PC-9 (cell line): Measurements from ENCODE around the gene NTM. TPM values are rescaled to one million over a fixed set of nuclear protein-coding genes. Genes with fewer than 3 reads are reported as not detected.

ENCODE experiments used
- BruUV-seq: library from RNA; stranded (reverse); fragments of 400-500 nt; replicated peaks from 2 replicates; lab custom pipeline; 2021; lab: Mats Ljungman, UMichigan
- CTCF ChIA-PET: fragments of 300-600 bp; sonication (Branson Sonifier 250); formaldehyde crosslinking; loops from one replicate; lab custom pipeline; 2022; ENCODE audit warnings: antibody characterized with exemption; lab: Charles Lee
- POLR2A ChIA-PET: fragments of 300-600 bp; sonication (Branson Sonifier 250); formaldehyde crosslinking; loops from one replicate; lab custom pipeline; 2022; ENCODE audit warnings: antibody characterized with exemption; ENCODE audit not compliant: unreplicated experiment; lab: Charles Lee
- DNase-seq, 2 experiments: peaks; one replicate each; pipeline versions ENCODE4 v3.0.0 to v3.0.0-alpha.2; 2015 to 2022; ENCODE audit warnings: mixed read lengths in 1 of 2
- H2AFZ ChIP-seq: fragments of 200-600 bp; sonication (generic); 2 replicates; pipeline ENCODE4 v1.8.1; 2017; ENCODE audit warnings: antibody characterized with exemption
- H3F3A ChIP-seq: fragments of 200-600 bp; sonication (generic); 2 replicates; pipeline ENCODE4 v1.8.1; 2017; ENCODE audit warnings: antibody characterized with exemption, mild to moderate bottlenecking, low read depth; ENCODE audit not compliant: insufficient read depth
- H3K27ac ChIP-seq: fragments of 200-600 bp; sonication (generic); 2 replicates; pipeline ENCODE4 v1.6.1; 2016; ENCODE audit warnings: mixed run types
- H3K27me3 ChIP-seq: fragments of 200-600 bp; sonication (generic); 2 replicates; pipeline ENCODE4 v1.6.1; 2016; ENCODE audit warnings: low read depth, mixed run types; ENCODE audit not compliant: insufficient read depth
- H3K36me3 ChIP-seq: fragments of 200-600 bp; sonication (generic); 2 replicates; pipeline ENCODE4 v1.6.1; 2016; ENCODE audit warnings: low read depth, mixed run types
- H3K4me1 ChIP-seq: fragments of 200-600 bp; sonication (generic); replicated peaks from 2 replicates; pipeline ENCODE4 v1.6.1; 2016; ENCODE audit warnings: mixed run types; ENCODE audit not compliant: insufficient read depth
- H3K4me2 ChIP-seq: fragments of 200-600 bp; sonication (generic); 2 replicates; pipeline ENCODE4 v1.6.1; 2017; ENCODE audit warnings: mixed run types
- H3K4me3 ChIP-seq: fragments of 200-600 bp; sonication (generic); 2 replicates; pipeline ENCODE4 v1.6.1; 2016; ENCODE audit warnings: mixed run types
- H3K79me2 ChIP-seq: fragments of 200-600 bp; sonication (generic); 2 replicates; pipeline ENCODE4 v1.6.1; 2017; ENCODE audit warnings: low read depth, mixed run types
- H3K9me2 ChIP-seq: fragments of 200-600 bp; sonication (generic); 2 replicates; pipeline ENCODE4 v1.8.1; 2017; ENCODE audit warnings: mild to moderate bottlenecking; ENCODE audit not compliant: insufficient read depth
- H3K9me3 ChIP-seq: fragments of 200-600 bp; sonication (generic); 2 replicates; pipeline ENCODE4 v1.8.1; 2016; ENCODE audit warnings: low read depth; ENCODE audit not compliant: insufficient read depth
- H4K20me1 ChIP-seq: fragments of 200-600 bp; sonication (generic); 2 replicates; pipeline ENCODE4 v1.8.1; 2017; ENCODE audit not compliant: insufficient read depth
- CTCF ChIP-seq: fragments of 200-600 bp; sonication (generic); conservative IDR thresholded peaks from 2 replicates; pipeline ENCODE4 v1.6.1; 2017; ENCODE audit warnings: mixed run types, antibody characterized with exemption, mild to moderate bottlenecking, moderate library complexity
- EZH2 ChIP-seq: fragments of 200-600 bp; sonication (generic); IDR thresholded peaks from 2 replicates; pipeline ENCODE4 v1.8.0; 2017; ENCODE audit warnings: antibody characterized with exemption, low read depth
- intact Hi-C: fragments of 100-400 bp; cut with micrococcal nuclease; formaldehyde crosslinking; loops from one replicate; pipeline ENCODE4 v1.10.0; 2022; ENCODE audit not compliant: unreplicated experiment
- total RNA-seq: library from RNA; stranded (reverse); gene quantifications from 2 replicates; pipeline ENCODE4 v1.2.3, GENCODE V29; 2021

Gene NTM
- total RNA-seq, 1 experiment from 2014 or later, result not detected

GRCh38 chr11:131837562-131837961, 467.1 kb downstream of the NTM start:
- H3K4me2 ChIP-seq, result no peak overlapping the region
- no peaks in the 10 kb centered on the region for H3K36me3 ChIP-seq
- ChIA-PET POLR2A (no interaction called here), CTCF (no interaction called here)
- H3K79me2 ChIP-seq, result no peaks in the 10 kb centered on the region
- 0 out of 2 replicates have a peak, but pooled peaks cover 3% of the 10 kb centered on the region for H3K27me3 ChIP-seq
- H3K4me1 ChIP-seq, result no peaks in the 10 kb centered on the region
- no TSS peak for BruUV-seq
- H3K9me2 ChIP-seq, result no peaks in the 10 kb centered on the region
- H4K20me1 ChIP-seq, result no peaks in the 10 kb centered on the region
- intact Hi-C loops, result no loop called here
- H2AFZ ChIP-seq, result no peak overlapping the region
- TF ChIP-seq EZH2 (no peak), CTCF (no peak)
- no peak overlapping the region for H3K4me3 ChIP-seq
- no peak overlapping the region for H3K27ac ChIP-seq
- H3F3A ChIP-seq, result no peaks in the 10 kb centered on the region
- DNase-seq, result no peak
- H3K9me3 ChIP-seq, result no peaks in the 10 kb centered on the region

GRCh38 chr11:131838016-131838415, 467.6 kb downstream of the NTM start:
- DNase-seq, result no peak
- 0 out of 2 replicates have a peak, but pooled peaks cover 3% of the 10 kb centered on the region for H3K27me3 ChIP-seq
- TF ChIP-seq EZH2, result no peak
- TF ChIP-seq CTCF, result no peak
- no peaks in the 10 kb centered on the region for H3F3A ChIP-seq
- H3K4me3 ChIP-seq, result no peak overlapping the region
- no peak overlapping the region for H2AFZ ChIP-seq
- H4K20me1 ChIP-seq, result no peaks in the 10 kb centered on the region
- no peak overlapping the region for H3K4me2 ChIP-seq
- intact Hi-C loops, result no loop called here
- no peaks in the 10 kb centered on the region for H3K9me2 ChIP-seq
- no peaks in the 10 kb centered on the region for H3K36me3 ChIP-seq
- BruUV-seq, result no TSS peak
- CTCF ChIA-PET, result no interaction called here
- no peak overlapping the region for H3K27ac ChIP-seq
- H3K79me2 ChIP-seq, result no peaks in the 10 kb centered on the region
- POLR2A ChIA-PET, result no interaction called here
- no peaks in the 10 kb centered on the region for H3K9me3 ChIP-seq
- H3K4me1 ChIP-seq, result no peaks in the 10 kb centered on the region

DNA sequence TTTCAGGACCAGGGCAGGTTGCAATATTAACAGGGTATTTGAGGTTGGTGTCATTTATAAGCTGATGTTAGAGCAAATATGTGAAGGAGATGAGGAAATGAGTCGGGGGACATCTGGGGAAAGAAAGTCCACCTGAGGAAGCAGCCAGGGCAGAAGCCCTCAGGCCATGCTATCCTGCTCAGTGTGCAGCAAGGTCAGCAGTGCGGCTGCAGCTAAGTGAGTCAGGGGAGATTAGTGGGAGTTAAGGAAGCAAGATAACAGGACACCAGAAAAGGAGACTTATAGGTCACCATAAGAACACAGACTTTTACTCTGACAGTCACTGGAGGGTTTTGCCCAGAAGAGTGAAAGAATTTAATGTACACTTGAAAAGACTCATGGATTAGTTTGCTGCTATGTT, 468.9 kb downstream of the NTM start:
- no peaks in the 10 kb centered on the region for H4K20me1 ChIP-seq
- no peaks in the 10 kb centered on the region for H3K36me3 ChIP-seq
- H3K4me2 ChIP-seq, result no peak overlapping the region
- intact Hi-C loops, result no loop called here
- H2AFZ ChIP-seq, result no peak overlapping the region
- no peaks in the 10 kb centered on the region for H3K9me2 ChIP-seq
- ChIA-PET CTCF (no interaction called here), POLR2A (no interaction called here)
- H3K9me3 ChIP-seq, result no peaks in the 10 kb centered on the region
- no peak overlapping the region for H3K4me3 ChIP-seq
- TF ChIP-seq CTCF, result no peak
- TF ChIP-seq EZH2, result no peak
- H3F3A ChIP-seq, result no peaks in the 10 kb centered on the region
- no peaks in the 10 kb centered on the region for H3K4me1 ChIP-seq
- no peaks in the 10 kb centered on the region for H3K79me2 ChIP-seq
- H3K27ac ChIP-seq, result no peak overlapping the region
- no TSS peak for BruUV-seq
- DNase-seq, result no peak
- H3K27me3 ChIP-seq, result 0 out of 2 replicates have a peak, but pooled peaks cover 3% of the 10 kb centered on the region
